Measurements from ENCODE around the gene MAP7D3.

Gene MAP7D3

DNA sequence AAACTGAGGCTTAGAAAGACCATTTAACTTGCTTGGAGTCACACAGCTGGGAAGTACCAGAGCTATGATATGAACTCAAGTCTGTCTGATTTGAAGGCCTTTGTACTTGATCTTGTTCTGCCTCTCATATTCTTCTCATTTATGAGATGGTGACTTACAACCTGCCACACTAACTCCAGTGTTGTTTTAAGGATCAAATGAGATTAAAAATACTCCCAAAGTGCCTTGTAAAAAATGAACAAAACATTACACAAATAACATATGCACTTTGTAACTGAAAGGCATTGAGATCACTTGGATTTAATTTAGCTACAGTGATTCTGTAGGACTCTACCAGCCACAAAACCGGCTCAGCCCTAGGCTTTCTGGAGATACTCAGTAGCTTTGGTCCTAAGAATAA, 15.6 kb upstream of the MAP7D3 start (continued):
- peak; percentile 58; the same call in 1 of the 2 replicates for TF ChIP-seq ZNF146 (tag by site-specific recombination; IDR thresholded peaks at IDR 0.05)
- TF ChIP-seq ZNF248 (tag by site-specific recombination; IDR thresholded peaks at IDR 0.05): no peak
- no peak for TF ChIP-seq ZNF169 (tag by site-specific recombination; IDR thresholded peaks at IDR 0.05)
- TF ChIP-seq, protein P1, sequence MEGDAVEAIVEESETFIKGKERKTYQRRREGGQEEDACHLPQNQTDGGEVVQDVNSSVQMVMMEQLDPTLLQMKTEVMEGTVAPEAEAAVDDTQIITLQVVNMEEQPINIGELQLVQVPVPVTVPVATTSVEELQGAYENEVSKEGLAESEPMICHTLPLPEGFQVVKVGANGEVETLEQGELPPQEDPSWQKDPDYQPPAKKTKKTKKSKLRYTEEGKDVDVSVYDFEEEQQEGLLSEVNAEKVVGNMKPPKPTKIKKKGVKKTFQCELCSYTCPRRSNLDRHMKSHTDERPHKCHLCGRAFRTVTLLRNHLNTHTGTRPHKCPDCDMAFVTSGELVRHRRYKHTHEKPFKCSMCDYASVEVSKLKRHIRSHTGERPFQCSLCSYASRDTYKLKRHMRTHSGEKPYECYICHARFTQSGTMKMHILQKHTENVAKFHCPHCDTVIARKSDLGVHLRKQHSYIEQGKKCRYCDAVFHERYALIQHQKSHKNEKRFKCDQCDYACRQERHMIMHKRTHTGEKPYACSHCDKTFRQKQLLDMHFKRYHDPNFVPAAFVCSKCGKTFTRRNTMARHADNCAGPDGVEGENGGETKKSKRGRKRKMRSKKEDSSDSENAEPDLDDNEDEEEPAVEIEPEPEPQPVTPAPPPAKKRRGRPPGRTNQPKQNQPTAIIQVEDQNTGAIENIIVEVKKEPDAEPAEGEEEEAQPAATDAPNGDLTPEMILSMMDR (tag by site-specific recombination; IDR thresholded peaks at IDR 0.05): no peak
- no peak for TF ChIP-seq ZBTB8A (tag by site-specific recombination; IDR thresholded peaks at IDR 0.05)
- no peak for TF ChIP-seq ZNF16 (tag by site-specific recombination; IDR thresholded peaks at IDR 0.05; ENCODE audit: low read depth)
- TF ChIP-seq KLF10 (tag by site-specific recombination; IDR thresholded peaks at IDR 0.05): peak; percentile 79
- TF ChIP-seq ZNF510 (tag by site-specific recombination; IDR thresholded peaks at IDR 0.05; ENCODE audit: insufficient replicate concordance): no peak
- no peak for TF ChIP-seq ZFP41 (tag by site-specific recombination; IDR thresholded peaks at IDR 0.05; ENCODE audit: borderline replicate concordance)
- no peak for TF ChIP-seq ZNF514 (tag by site-specific recombination; IDR thresholded peaks at IDR 0.05)
- no peak for TF ChIP-seq ZNF768 (tag by site-specific recombination; IDR thresholded peaks at IDR 0.05)
- TF ChIP-seq OVOL3 (tag by site-specific recombination; IDR thresholded peaks at IDR 0.05): peak; percentile 77; the same call in 1 of the 2 replicates
- no peak for TF ChIP-seq ZNF423 (tag by site-specific recombination; IDR thresholded peaks at IDR 0.05)
- no peak for TF ChIP-seq ZNF555 (tag by site-specific recombination; conservative IDR thresholded peaks at IDR 0.05)
- no peak for TF ChIP-seq ZNF114 (tag by site-specific recombination; IDR thresholded peaks at IDR 0.05)
- TF ChIP-seq HOXC10 (CRISPR knock-in tag; IDR thresholded peaks at IDR 0.05): no peak
- TF ChIP-seq, protein P2, sequence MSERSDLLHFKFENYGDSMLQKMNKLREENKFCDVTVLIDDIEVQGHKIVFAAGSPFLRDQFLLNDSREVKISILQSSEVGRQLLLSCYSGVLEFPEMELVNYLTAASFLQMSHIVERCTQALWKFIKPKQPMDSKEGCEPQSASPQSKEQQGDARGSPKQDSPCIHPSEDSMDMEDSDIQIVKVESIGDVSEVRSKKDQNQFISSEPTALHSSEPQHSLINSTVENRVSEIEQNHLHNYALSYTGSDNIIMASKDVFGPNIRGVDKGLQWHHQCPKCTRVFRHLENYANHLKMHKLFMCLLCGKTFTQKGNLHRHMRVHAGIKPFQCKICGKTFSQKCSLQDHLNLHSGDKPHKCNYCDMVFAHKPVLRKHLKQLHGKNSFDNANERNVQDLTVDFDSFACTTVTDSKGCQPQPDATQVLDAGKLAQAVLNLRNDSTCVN (tag by site-specific recombination; optimal IDR thresholded peaks at IDR 0.05): no peak
- no peak for TF ChIP-seq ZNF121 (tag by site-specific recombination; IDR thresholded peaks at IDR 0.05)
- TF ChIP-seq, protein P3, sequence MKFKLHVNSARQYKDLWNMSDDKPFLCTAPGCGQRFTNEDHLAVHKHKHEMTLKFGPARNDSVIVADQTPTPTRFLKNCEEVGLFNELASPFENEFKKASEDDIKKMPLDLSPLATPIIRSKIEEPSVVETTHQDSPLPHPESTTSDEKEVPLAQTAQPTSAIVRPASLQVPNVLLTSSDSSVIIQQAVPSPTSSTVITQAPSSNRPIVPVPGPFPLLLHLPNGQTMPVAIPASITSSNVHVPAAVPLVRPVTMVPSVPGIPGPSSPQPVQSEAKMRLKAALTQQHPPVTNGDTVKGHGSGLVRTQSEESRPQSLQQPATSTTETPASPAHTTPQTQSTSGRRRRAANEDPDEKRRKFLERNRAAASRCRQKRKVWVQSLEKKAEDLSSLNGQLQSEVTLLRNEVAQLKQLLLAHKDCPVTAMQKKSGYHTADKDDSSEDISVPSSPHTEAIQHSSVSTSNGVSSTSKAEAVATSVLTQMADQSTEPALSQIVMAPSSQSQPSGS (tag by site-specific recombination; IDR thresholded peaks at IDR 0.05; ENCODE audit: low read depth): no peak
- peak; percentile 48; the same call in 1 of the 2 replicates for TF ChIP-seq ZXDB (tag by site-specific recombination; IDR thresholded peaks at IDR 0.05)
- TF ChIP-seq ZNF266 (tag by site-specific recombination; IDR thresholded peaks at IDR 0.05; ENCODE audit: low read depth): no peak
- TF ChIP-seq ZEB2 (tag by site-specific recombination; IDR thresholded peaks at IDR 0.05): peak; percentile 75
- TF ChIP-seq ZNF223 (tag by site-specific recombination; IDR thresholded peaks at IDR 0.05): no peak
- no peak for TF ChIP-seq ZNF791 (tag by site-specific recombination; IDR thresholded peaks at IDR 0.05)
- TF ChIP-seq, protein P4, sequence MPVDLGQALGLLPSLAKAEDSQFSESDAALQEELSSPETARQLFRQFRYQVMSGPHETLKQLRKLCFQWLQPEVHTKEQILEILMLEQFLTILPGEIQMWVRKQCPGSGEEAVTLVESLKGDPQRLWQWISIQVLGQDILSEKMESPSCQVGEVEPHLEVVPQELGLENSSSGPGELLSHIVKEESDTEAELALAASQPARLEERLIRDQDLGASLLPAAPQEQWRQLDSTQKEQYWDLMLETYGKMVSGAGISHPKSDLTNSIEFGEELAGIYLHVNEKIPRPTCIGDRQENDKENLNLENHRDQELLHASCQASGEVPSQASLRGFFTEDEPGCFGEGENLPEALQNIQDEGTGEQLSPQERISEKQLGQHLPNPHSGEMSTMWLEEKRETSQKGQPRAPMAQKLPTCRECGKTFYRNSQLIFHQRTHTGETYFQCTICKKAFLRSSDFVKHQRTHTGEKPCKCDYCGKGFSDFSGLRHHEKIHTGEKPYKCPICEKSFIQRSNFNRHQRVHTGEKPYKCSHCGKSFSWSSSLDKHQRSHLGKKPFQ (tag by site-specific recombination; IDR thresholded peaks at IDR 0.05): peak; percentile 40; the same call in 1 of the 2 replicates
- TF ChIP-seq ZNF404 (tag by site-specific recombination; IDR thresholded peaks at IDR 0.05): no peak
- TF ChIP-seq, protein P5, sequence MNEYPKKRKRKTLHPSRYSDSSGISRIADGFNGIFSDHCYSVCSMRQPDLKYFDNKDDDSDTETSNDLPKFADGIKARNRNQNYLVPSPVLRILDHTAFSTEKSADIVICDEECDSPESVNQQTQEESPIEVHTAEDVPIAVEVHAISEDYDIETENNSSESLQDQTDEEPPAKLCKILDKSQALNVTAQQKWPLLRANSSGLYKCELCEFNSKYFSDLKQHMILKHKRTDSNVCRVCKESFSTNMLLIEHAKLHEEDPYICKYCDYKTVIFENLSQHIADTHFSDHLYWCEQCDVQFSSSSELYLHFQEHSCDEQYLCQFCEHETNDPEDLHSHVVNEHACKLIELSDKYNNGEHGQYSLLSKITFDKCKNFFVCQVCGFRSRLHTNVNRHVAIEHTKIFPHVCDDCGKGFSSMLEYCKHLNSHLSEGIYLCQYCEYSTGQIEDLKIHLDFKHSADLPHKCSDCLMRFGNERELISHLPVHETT (tag by site-specific recombination; IDR thresholded peaks at IDR 0.05): peak; percentile 34; the same call in 1 of the 2 replicates
- TF ChIP-seq, protein P6, sequence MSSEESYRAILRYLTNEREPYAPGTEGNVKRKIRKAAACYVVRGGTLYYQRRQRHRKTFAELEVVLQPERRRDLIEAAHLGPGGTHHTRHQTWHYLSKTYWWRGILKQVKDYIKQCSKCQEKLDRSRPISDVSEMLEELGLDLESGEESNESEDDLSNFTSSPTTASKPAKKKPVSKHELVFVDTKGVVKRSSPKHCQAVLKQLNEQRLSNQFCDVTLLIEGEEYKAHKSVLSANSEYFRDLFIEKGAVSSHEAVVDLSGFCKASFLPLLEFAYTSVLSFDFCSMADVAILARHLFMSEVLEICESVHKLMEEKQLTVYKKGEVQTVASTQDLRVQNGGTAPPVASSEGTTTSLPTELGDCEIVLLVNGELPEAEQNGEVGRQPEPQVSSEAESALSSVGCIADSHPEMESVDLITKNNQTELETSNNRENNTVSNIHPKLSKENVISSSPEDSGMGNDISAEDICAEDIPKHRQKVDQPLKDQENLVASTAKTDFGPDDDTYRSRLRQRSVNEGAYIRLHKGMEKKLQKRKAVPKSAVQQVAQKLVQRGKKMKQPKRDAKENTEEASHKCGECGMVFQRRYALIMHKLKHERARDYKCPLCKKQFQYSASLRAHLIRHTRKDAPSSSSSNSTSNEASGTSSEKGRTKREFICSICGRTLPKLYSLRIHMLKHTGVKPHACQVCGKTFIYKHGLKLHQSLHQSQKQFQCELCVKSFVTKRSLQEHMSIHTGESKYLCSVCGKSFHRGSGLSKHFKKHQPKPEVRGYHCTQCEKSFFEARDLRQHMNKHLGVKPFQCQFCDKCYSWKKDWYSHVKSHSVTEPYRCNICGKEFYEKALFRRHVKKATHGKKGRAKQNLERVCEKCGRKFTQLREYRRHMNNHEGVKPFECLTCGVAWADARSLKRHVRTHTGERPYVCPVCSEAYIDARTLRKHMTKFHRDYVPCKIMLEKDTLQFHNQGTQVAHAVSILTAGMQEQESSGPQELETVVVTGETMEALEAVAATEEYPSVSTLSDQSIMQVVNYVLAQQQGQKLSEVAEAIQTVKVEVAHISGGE (tag by site-specific recombination; conservative IDR thresholded peaks at IDR 0.05; ENCODE audit: low read depth): no peak
- TF ChIP-seq ZNF155 (tag by site-specific recombination; IDR thresholded peaks at IDR 0.05): no peak
- TF ChIP-seq ZNF549 (tag by site-specific recombination; IDR thresholded peaks at IDR 0.05): no peak
- no peak for TF ChIP-seq BCL11B (tag by site-specific recombination; IDR thresholded peaks at IDR 0.05; ENCODE audit: low read depth)

All from HEK293 (cell line).